GM18517 (cell line): ENCODE data around the gene TMEM120B.

Experiments
- ATAC-seq: cut with Tn5 transposase; IDR thresholded peaks from one replicate; pipeline ENCODE4 v1.9.1; 2021; ENCODE audit warnings: mild to moderate bottlenecking, moderate library complexity; ENCODE audit not compliant: unreplicated experiment

TMEM120B gene

DNA sequence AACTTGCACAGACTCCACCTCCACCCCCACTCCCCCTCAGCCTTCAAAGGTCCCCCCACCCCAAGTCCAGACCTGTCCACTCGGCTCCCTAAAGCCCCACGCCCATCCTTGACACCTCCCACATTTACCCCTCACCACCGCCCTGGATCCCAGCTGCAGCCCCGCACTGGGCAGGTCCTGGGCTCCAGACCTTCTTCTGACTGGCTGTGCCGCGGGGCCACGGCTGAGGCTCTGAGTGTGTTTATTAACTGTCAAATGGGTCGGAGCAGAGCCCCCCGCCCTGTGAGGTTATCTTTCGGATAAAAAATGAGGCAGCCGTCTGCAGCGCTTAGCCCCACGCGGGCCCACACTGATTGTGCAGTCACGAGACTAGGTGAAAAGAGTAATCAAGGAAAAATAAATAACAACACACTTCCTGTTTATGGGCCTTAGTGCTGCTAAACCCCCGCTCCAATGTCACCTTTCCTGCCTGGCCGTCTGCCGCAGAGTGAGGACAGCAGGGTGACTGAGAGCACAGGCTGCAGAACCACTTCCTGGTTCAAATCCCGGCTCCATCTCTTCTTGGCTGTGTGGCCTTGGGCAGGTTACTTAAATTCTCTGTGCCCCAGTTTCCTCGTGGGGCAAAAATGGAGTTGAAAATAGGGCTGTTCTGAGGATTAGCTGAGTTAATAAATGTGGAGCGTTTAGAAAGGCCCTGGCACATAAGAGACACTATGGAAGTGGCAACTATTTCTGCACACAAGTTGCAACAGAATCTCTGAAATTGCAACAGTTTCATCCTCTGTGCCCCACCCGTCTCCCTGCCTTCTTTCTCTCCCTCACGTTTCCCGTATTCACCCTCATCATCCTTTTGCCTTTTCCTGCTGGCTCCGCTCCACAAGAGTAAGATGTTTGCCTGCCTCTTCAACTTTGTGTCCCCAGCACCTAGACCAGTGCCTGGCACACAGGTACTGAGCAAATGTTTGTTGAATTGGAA lies 100.7 kb downstream of the TMEM120B start:
- ATAC-seq = no peak

DNA sequence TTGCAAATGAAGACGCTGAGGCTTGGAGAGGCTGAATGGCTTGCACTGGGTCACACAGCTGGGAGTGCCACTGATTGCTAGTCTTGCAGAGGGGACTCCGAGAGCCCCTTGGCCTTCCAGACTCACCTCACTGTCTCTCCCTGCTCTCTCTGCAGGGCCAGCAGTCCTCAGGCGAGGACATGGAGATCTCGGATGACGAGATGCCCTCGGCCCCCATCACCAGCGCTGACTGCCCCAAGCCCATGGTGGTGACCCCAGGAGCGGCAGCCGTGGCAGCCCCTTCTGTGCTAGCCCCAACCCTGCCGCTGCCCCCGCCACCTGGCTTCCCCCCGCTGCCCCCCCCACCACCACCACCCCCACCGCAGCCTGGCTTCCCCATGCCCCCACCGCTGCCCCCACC lies 101.4 kb downstream of the TMEM120B start:
- ATAC-seq = no peak

DNA sequence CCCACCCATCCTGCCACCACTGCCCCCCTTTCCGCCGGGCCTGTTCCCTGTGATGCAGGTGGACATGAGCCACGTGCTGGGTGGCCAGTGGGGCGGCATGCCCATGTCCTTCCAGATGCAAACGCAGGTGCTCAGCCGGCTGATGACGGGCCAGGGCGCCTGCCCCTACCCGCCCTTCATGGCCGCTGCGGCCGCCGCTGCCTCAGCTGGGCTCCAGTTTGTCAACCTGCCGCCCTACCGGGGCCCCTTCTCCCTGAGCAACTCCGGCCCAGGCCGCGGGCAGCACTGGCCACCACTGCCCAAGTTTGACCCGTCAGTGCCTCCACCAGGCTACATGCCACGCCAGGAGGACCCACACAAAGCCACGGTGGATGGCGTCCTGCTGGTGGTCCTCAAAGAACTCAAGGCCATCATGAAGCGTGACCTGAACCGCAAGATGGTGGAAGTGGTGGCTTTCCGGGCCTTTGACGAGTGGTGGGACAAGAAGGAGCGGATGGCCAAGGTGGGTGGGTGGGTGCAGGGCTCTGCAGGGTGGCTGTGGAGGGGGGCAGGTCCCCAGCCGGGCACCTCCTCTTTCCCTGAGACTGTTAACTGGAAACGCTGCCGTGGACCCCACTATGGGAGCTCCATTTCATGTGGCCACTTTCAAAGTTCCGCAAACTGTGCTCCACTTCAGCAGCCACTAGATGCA lies 102.0 kb downstream of the TMEM120B start:
- ATAC-seq = no peak

DNA sequence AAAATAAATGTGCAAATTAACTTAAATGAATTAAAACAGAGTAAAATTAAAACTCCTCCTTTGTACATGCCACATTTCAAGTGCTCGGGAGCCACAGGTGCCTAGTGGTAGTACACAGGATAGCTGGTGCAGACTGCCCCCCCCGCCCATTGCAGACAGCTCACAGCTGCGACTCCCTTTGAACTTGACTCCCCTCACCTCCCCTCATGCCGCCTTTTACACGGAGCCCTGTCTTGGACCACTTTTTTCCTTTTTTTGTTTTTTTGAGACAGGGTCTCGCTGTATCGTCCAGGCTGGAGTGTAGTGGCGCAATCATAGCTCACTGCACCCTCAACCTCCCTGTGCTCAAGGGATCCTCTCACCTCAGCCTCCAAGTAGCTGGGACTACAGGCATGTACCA lies 102.7 kb downstream of the TMEM120B start:
- no peak for ATAC-seq

DNA sequence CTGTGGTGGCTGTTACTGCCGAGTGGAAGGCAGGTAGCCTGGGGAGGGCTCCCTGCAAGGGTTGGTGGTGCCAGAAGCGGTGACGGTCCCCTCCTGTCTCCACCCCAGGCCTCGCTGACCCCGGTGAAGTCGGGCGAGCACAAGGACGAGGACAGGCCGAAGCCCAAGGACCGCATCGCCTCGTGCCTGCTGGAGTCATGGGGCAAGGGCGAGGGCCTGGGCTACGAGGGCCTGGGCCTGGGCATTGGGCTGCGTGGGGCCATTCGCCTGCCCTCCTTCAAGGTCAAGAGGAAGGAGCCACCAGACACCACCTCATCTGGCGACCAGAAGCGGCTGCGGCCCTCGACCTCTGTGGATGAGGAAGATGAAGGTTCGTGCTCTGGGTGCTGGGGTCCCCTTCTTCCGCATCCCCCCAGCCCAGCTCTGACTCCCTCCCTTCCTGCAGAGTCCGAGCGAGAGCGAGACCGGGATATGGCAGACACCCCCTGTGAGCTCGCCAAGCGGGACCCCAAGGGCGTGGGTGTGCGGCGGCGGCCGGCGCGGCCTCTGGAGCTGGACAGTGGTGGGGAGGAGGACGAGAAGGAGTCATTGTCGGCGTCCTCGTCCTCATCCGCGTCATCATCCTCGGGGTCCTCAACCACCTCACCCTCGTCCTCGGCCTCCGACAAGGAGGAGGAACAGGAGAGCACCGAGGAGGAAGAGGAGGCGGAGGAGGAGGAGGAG lies 104.5 kb downstream of the TMEM120B start:
- ATAC-seq = no peak

DNA sequence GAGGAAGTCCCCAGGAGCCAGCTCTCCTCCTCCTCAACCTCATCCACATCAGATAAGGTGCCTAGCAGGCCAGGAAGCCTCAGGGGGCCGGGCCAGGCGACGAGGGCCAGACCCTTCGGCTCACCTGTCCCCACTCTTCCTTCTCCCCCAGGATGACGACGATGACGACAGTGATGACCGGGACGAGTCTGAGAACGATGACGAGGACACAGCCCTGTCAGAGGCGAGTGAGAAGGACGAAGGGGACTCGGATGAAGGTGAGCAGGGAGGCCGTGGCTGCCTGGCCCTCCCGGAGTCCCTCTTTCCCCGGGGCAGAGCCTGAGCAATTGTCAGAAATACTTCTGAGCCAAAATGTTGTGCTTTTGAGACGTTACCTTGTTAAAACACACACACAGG lies 105.1 kb downstream of the TMEM120B start:
- ATAC-seq = no peak

DNA sequence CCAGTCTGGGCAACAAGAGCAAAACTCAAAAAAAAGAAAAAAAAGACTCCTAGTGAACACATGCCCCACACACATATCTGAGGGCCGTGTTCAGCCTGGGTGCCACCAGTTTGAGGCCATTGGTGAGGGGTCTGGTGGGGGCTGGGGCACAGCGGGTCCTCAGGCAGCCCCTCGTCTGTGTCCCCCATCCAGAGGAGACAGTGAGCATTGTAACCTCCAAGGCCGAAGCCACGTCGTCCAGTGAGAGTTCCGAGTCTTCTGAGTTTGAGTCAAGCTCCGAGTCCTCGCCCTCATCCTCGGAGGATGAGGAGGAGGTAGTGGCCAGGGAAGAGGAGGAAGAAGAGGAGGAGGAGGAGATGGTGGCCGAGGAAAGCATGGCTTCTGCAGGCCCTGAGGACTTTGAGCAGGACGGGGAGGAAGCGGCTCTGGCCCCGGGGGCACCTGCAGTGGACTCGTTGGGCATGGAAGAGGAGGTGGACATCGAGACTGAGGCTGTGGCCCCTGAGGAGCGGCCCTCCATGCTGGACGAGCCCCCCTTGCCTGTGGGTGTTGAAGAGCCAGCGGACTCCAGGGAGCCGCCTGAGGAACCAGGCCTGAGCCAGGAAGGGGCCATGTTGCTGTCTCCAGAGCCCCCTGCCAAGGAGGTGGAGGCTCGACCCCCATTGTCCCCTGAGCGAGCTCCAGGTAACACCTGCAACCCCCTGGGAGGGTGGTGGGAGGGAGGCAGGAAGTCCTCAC lies 106.8 kb downstream of the TMEM120B start:
- ATAC-seq = no peak

DNA sequence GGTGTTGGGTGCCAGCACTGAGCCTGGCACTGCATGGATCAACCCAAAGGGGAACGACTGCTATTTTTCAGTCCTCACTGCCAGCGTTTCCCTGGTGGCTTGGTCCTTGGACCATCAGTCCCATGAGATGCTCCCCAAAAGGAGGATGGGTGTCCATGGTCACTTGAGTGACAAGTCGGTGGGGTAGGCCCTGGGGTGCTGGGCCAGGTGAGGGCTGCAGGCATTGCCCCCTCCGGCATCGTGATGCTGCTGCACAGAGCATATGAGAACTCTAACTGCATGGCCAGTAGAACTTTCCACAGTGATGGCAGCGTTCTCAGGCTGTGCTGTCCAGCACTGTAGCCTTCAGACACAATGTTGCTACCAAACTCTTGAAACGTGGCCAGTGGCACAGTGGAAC lies 107.5 kb downstream of the TMEM120B start:
- ATAC-seq = no peak

DNA sequence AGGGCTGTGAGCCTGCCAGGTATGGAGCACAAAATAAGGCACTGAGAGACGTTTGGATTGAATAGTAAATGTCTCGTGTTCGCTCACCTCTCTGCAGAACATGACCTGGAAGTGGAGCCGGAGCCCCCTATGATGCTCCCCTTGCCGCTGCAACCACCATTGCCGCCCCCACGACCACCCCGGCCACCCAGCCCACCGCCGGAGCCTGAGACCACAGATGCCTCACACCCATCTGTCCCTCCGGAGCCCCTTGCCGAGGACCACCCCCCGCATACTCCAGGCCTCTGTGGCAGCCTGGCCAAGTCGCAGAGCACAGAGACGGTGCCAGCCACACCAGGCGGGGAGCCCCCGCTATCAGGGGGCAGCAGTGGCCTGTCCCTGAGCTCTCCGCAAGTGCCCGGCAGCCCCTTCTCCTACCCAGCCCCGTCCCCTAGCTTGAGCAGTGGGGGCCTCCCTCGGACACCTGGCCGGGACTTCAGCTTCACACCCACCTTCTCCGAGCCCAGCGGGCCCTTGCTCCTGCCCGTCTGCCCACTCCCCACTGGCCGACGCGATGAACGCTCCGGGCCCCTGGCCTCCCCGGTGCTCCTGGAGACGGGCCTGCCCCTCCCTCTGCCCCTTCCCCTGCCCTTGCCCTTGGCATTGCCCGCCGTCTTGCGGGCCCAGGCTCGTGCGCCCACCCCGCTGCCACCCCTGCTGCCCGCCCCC lies 110.0 kb downstream of the TMEM120B start:
- ATAC-seq = no peak

DNA sequence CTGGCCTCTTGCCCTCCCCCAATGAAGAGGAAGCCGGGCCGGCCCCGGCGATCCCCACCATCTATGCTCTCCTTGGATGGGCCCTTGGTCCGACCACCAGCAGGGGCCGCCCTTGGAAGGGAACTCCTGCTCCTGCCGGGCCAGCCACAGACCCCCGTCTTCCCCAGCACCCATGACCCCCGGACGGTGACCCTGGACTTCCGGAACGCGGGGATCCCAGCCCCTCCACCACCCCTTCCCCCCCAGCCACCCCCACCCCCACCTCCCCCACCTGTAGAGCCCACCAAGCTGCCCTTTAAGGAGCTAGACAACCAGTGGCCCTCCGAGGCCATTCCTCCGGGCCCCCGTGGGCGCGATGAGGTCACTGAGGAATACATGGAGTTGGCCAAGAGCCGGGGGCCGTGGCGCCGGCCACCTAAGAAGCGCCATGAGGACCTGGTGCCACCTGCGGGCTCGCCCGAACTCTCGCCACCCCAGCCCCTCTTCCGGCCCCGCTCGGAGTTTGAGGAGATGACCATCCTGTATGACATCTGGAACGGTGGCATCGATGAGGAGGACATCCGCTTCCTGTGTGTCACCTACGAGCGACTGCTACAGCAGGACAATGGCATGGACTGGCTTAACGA lies 110.7 kb downstream of the TMEM120B start:
- ATAC-seq = no peak

DNA sequence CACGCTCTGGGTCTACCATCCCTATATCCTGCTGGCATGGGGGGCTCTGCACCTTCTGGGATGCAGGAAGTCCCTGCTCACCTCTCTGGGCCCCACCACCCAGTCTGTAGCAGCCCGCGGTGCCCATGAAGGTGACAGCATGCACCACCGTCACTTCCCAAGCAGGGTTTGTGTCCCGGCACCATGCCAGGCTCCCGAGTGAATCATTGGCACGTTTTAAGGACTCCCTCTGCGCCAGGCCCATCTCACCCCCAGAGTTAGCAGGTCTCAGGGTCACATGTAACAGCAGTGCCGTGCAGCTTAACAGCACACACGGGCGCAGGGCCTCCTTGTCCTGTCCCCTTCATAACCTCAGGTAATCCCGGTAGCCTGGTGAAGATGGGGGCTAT lies 111.2 kb downstream of the TMEM120B start:
- ATAC-seq = no peak

DNA sequence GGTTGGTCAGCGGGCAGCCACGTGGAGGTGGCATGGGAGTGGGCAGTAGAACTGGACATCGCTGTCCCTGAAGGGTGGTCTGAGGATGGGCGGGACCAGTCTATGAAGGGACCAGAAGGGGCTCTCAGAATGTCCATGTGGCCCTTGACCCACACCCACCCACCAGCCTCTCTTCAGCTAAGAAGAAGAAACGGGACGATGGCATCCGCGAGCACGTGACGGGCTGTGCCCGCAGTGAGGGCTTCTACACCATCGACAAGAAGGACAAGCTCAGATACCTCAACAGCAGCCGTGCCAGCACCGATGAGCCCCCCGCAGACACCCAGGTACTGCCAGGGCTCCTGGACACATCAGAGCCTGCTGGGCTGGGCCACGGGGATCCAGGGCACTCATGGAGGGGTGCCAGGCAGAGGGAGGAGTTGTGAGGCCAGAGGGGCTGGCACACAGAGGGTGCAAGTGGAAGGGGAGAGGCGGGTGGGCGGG lies 112.5 kb downstream of the TMEM120B start:
- no peak for ATAC-seq

DNA sequence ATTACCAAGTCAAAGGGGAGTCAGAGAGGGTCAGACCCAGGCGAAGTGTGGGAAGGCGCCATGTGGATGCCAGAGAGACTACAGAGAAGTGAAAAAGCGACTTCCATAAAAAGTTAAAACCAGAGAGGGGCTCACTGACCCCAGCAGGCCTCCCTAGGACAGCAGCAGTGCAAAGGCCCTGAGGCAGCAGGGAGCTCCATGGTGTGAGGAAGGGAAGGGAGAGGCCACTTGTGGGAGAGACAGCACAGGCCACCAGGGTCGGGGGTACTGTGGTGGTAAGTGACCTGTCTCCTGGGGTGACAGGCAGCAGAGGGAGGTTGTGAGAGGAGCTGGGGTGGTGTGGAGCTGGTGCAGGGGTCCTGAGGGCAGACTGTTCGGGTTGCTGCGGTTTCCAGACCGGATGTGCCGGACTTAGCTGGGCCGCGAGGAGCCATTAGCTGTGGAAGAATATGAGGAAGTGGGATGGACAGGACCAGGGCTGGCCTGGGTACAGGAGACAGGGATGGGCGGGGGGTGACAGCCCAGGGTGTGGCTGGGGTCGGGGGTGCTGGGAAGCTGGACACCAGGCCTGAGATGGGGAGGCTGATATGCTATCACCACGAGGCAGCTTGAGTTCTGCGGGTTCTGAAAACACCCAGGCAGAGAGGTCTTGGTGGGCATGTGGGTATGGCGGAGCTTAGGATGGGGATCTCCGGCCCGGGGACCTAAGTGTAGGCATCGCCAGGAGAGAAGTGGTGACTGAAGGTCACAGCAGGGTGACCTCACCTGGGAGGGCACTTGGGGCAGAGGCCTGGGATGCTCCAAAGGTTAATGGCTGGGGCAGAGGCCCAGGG lies 114.0 kb downstream of the TMEM120B start:
- ATAC-seq = no peak

DNA sequence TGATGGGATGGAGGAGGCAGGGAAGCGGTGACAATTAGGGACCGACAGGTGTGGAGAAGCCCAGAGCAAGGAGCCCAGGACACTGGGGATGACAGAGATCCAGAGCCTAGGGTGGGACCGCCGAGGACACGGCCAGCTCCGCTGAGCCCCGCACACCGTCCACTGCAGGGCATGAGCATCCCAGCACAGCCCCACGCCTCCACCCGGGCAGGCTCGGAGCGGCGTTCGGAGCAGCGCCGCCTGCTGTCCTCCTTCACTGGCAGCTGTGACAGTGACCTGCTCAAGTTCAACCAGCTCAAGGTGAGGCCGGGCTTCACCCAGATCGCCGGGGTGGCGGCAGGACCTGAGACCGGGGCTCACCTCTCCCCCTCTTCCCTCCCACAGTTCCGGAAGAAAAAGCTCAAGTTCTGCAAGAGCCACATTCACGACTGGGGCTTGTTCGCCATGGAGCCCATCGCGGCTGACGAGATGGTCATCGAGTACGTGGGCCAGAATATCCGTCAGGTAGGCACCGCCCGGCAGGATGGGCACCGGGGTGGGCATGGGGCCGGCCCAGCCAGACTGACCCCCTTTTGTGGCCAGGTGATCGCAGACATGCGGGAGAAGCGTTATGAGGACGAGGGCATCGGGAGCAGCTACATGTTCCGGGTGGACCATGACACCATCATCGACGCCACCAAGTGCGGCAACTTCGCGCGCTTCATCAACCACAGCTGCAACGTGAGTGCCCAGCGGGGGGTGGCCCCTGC lies 115.0 kb downstream of the TMEM120B start:
- no peak for ATAC-seq

DNA sequence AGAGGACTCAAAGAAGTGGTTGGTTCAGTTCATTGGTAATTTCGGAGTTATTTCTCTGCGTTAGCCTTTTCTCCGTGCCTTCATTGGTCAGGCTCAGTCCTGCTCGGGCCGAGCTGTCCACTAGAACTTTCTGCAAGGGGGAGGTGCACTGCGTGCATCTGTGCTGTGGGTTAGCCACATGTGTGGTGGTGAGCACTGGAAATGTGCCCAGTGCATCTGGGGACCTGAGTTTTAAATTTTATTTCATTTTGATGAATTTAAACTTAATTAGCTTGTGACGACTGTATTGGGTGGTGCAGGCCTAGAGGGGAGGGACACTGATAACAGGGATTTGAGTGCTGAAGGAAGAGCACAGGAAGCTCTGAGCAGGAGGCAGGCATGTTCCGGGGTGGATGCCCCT lies 115.8 kb downstream of the TMEM120B start:
- ATAC-seq = no peak

DNA sequence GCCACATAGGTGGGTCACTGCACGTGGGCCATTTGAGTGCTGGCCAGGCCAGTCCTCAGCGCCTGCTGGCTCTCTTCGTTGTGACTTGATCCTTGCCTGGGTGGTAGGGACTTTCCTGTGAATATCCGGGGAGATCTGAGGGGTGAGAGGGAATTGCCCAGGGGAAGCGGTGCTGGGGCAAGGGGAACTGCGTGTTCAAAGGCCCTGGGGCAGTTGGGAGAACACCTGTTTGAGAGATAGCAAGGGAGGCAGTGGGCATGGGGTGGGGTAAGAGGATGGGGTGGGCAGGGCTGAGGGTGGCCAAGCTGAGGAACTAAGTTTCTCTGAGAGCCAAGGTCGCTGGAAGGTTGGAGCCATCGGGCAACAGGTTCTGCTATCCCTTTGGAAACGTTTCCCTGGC lies 116.3 kb downstream of the TMEM120B start:
- no peak for ATAC-seq

DNA sequence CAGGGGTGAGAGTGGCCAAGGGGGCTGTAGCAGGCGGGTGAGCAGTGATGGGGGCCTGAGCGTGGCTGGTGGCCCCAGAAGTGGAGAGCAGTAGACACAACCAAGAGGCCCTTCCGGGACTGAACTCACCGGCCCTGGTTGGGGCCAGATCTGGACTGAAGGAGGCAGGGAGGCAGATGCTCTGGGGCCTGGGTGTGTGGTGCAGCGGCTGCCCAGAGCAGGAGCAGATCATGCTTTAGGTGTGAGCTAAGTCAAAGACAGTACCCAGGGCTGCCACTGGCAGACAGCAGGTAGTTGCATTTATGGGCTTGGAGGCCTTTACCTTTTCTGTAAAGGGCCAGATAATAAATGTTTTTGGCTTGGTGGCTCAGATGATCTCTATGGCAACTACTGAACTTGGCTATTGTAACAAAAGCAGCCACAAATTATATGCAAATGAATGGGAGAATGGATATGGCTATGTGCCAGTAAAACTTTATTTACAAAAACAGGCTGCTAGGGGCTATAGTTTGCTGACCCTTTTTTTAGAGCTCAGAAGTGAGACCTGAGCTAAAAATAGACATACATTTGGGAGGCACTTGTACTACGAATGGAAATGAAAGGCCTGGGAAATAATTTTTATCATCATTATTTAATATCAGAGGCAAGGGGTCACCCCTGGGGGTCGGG lies 116.8 kb downstream of the TMEM120B start:
- no peak for ATAC-seq

DNA sequence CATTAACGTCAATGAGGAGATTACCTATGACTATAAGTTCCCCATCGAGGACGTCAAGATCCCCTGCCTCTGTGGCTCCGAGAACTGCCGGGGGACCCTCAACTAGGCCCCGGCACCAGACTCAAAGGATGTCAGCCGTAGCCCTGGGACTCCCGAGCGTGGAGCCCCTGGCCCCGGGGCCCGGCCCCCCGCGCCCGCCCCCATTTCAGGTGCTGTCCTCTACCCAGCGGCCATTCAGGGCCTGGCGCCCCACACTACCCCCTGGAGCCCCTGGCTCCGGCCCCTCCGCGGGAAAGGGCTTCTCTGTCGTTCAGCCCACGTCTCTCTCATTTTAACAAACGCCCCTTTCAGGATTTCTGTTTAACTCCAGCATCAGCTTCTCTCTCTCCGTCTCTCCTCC lies 117.6 kb downstream of the TMEM120B start:
- ATAC-seq = no peak
